ENCODE results near the gene RBKS.
"Not testable (repeated sequence)": the region's sequence is repeated elsewhere in the genome, so short reads cannot be mapped to it uniquely, and the experiment has no call there.

RBKS gene

GRCh38 chr2:27870724-27871123, 19.5 kb downstream of the RBKS start:
- DNase-seq: no peak

GRCh38 chr2:27869763-27870162, 20.4 kb downstream of the RBKS start:
- DNase-seq: no peak

GRCh38 chr2:27866237-27866636, 23.9 kb downstream of the RBKS start:
- DNase-seq: no peak

- not testable (repeated sequence) for DNase-seq
Observed at GRCh38 chr2:27863955-27864354, 26.2 kb downstream of the RBKS start.

DNA sequence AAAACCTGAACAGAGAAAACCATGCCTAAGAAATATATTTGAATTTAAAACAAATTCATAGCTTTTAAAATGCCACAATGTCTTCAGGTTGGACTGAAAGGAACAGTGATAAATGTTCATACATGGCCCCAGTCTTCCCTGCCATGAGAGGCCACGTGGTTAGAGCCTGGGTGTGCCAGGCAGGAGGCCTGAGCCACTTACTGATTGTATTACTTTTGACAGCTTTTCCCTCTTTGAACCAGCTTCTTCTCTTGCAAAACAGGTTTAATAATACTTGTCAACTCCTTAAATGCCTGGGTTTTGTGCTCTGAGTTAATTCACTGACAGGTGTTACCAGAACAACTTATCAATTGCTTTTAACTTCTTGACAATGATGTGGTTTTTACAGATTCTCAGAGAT, 27.0 kb downstream of the RBKS start:
- DNase-seq: no peak

GRCh38 chr2:27860111-27860510, 30.1 kb downstream of the RBKS start:
- no peak for DNase-seq

DNA sequence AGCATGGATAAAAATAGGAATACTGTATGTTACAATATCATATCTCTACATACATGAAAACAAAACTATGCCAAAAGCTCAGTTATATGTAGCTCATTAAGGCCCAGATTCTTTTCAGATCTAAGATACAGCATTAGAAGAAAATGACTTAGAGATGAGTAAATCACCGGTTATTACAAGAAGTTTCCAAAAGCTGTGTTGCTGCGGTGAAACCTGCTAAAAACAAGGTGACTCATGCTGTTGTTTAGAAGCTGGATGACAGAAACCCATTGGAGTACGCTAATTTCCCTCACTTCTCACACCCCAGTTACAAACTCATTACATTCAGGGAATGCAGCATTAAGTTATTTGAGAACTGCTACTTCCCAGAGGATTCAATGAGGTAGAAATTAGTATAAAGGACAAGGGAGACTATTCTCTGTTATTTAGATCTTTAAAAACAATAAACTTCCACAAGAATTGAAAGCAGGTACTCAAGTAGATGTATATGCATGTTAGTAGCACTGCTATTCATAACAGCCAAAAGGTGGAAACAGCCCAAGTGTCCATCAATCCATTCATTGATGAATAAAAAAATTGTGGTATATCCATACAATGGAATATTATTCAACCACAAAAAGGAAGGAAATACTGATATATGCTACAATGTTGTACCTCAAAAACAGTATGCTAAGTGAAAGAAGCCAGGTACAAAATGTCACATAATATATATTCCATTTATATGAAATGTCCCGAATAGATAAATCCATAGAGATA, 32.6 kb downstream of the RBKS start:
- DNase-seq: no peak

- DNase-seq: no peak
Observed at GRCh38 chr2:27856956-27857355, 33.2 kb downstream of the RBKS start.

DNA sequence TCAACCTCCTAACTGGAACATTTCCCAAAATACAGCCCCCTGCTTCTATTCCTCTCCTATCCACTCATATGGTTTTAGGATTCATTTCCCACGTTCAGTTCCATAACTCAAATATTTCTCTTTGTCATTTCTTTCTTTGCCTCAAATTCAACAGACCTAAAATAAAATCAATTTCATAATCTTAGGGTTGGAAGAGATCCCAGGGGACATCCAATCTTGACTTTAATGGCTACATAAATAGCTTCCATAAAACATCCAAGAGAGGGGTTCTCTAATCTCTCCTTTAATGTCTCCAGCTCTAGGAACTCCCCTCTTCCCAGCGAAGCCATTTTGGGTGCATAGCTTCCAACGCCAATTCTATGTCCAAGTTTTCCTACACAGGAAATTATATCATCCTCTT, 33.8 kb downstream of the RBKS start:
- DNase-seq: no peak

DNA sequence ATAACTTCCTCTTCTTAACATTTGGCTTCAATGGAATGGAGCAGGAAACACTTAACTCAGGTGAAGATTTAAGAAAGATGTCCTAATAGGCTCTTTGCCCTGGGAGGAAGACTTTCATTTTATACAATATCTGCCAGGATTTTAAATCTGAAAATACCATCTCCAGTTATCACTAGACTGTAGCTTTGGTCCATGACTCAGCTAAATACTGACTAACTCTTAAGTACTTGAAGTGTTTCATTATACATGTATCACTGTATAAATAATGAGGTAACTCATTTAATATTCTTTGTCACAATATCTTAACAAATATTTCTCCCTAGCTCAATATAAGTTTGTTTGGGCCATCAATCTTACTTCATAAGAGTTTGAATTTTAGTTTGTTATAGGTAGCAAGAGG, 34.7 kb downstream of the RBKS start:
- DNase-seq: no peak

DNA sequence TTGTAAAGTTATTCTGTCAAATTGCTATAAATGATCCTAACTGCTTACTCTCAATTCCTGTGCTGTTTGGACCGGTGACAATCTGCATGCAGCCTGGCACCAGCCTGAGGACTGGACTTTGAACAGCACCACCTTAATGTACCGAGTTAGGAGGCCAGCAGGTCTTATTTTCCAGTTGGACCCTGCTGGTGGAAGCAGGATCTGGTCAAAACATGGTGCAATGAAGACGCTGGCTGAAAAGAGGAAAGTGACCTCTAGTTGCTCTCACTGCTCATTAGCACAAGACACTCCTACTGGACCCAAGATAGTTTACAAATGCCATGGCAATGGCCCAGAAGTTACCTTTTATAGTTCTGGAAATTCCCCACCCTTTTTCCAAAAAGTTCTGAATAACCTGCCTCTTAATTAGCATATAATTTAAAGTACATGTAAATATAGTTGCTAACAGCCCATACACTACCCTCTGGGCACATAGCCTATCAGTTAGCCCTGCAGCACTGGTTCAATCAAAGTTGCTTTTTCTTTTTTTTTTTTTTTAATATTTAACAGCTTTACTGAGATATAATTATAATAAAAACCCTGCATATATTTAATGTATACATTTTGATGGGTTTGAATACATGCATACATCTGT, 35.8 kb downstream of the RBKS start:
- DNase-seq: no peak

- no peak for DNase-seq
Observed at GRCh38 chr2:27852691-27853090, 37.5 kb downstream of the RBKS start.

DNA sequence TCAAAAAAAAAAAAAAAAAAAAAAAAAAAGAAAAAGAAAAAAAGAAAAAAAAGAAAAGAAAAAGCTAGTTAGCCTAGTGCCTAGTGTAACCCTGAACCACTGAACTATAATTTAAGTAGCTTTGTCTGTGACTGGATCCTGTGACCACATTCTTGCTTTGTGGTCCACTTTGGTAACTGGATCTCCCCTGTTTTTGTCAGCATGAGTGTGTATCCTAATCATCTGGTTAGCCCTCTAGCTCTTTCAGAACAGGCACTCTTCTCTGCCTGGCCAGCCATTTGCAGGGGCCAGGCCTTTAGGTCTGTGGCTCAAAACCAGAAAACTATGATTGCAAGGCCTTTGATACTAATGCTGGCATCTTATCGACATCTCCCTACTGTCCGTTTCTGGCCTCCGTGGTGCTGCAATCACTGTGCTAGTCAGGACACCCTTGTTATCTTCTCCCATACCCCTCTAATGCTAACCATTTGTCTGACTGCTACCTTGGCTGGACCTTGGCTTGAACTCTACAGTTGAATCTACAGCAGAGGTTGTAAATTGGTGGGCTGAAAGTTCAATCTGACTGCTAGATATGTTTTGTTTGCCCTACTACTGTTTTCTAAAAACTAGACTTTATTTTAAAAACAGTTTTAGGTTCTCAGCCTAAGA, 40.5 kb downstream of the RBKS start:
- DNase-seq: no peak

DNA sequence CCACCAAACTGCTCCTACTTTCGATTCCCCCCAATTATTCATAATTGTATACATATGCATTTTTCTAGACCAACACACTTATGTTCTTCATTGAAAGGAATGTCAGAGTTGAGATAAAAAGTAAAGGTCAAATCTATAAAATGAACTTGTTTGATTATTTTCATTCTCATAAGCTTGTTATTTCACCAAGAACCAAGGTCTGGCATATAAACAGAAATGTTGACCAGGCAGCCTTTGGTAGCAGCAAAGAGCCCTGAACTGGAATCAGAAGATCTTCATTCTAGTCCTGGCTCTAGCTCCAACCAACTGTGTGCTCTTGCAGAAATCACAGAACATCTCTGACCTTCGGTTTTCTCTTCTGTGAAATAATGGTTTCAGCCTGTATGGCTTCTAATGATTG, 42.9 kb downstream of the RBKS start:
- no peak for DNase-seq

DNA sequence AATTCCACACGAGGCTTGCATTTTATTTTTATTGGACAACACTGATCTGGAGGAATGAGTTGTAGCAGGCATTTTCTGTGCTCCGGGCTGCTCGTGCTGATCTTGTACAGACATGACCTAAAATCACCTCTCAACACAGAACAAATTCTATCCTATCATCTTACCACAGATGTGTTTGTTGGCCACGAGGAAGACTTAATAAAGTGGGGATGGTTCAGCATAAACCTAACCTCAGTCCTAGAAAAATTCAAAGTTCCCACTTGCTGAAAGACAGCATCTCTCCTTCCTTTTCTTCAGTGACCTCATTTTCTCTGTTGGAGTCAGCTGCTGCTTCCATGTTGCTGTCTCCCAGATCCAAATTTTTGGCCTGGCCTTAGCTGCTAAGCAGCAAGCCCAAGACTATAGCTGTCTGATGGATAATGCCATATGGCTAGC, 45.3 kb downstream of the RBKS start:
- no peak for DNase-seq

GRCh38 chr2:27843992-27844391, 46.2 kb downstream of the RBKS start:
- no peak for DNase-seq

GRCh38 chr2:27842894-27843293, 47.3 kb downstream of the RBKS start:
- no peak for DNase-seq

GRCh38 chr2:27839022-27839618, 51.1 kb downstream of the RBKS start:
- DNase-seq: no peak

- DNase-seq: no peak
Observed at GRCh38 chr2:27838502-27838901, 51.7 kb downstream of the RBKS start.

DNA sequence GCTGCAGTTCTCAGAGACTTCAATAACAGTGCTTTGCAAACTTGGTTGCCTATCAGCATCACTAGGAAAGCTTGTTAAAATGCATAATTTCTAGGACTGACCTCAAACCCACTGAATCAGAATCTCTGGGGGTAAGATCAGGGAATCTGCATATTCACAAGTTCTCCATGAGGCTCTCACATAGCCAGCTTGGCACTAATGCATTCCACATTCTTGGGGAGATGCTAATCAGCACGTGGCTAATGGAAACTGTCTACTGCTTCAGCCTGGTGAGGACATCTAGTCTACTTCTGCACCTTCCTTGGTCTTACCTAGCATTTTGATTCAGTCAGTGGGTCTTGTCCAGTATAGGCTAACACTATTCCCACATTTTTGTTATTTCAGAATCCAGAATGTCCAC, 56.3 kb downstream of the RBKS start:
- no peak for DNase-seq

DNA sequence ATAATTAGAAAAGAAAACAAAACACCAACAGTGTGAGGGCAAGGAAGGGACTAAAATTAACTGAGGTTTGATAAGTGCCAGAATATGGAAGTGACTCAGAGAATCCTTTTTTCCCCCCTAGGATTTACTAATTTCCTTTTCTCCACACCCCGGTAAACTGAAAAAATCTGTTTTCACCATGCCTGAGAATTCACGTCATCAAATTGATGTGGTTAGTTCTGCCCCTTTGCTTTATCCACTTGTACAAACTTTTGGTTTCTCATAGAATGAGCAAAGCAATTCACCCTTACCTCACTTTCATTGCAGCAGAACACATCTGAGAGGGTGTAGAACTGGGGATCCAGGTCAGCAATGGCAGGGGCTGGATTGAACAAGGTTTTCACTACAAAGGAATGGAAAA, 57.8 kb downstream of the RBKS start:
- no peak for DNase-seq

DNA sequence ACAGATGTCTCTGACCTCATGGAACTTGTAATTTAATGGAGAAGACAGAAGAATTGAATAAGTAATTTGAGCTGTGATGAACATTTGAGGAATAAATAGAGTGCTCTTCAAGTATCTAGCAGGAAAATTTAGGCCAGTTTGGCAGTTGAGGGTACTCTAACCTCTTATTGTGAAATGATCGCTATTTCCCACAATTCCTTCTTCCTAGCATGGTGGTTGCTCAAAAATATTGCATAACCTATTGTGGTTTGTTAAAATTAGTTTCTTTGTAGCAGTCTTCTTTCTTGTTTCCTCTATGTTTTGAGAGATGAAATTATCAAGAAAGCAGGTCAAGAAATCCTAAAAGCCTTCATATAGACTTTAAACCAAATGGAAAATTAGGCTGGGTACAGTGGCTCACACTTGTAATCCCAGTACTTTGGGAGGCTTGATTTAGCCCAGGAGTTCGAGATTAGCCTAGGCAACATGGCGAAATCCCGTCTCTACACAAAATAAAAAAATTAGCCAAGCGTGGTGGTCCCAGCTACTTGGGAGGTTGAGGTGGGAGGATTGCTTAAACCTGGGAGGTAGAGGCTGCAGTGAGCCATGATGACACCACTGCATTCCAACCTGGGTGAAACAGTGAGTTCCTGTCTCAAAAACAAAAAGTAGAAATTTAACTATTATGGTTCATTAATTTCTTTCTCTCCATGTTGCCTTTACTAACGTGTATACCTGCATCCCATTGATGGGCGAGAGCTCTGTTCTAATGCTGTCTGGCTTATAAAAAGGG, 58.7 kb downstream of the RBKS start:
- no peak for DNase-seq

DNA sequence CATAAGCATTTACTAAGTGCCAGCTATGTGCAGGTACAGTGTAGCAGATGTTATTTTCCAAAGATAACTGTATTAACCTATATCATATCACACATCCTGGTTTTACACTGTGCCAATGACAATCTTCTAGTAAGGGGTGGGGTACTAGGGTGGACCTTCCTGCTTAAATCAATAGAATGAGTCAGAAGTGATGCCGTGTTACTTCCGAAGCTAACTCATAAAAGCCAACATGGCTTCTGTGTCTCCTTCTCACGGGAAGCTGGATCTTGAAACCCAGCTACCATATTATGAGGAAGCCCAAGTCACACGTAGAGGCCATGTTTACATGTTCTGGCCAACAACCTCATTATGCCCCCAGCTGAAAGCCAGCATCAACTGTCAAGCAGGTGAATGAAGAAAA, 59.5 kb downstream of the RBKS start:
- no peak for DNase-seq
